Stomach (tissue), 4 donors: ENCODE measurements around the gene ZFP64.

Experiments
- CTCF ChIP-seq, 7 experiments: fragments of 450-650 bp in 4 of 7; fragments of 200-600 bp in 3 of 7; sonication (generic) in 3 of 7; IDR thresholded peaks; one replicate each; pipeline ENCODE4 v1.5.1; 2016 to 2019; ENCODE audit warnings: antibody characterized with exemption in 7 of 7, control low read depth in 2 of 7, mild to moderate bottlenecking in 1 of 7
- POLR2A ChIP-seq, 4 donors: fragments of 450-650 bp; IDR thresholded peaks; one replicate each; pipeline ENCODE4 v1.6.1; 2016; ENCODE audit warnings: antibody characterized with exemption in 4 of 4, control low read depth in 2 of 4, mild to moderate bottlenecking in 1 of 4, moderate library complexity in 1 of 4
- POLR2AphosphoS5 ChIP-seq, 3 donors: sonication (generic); formaldehyde crosslinking; IDR thresholded peaks; one replicate each; pipeline ENCODE4 v1.6.1; 2016; ENCODE audit warnings: antibody characterized with exemption in 3 of 3

DNA sequence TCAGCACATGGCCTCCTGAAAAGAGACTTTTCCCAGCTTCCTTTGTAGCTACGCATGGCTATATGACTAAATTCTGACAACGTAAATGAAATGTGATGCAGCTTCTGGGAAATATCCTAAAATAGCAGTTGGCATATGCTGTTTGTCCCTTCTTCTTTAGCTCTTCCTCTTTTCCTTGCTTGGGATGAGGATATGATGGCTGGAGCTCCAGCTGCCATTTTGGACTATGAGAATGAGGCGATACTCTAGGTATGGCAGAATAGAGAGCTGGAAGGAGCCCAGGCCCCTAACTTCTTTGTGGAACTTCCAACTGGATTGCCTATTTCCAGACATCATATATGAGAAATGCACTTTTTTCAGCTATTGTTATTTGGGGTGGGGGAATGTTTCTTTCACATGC is 5.3 kb upstream of the ZFP64 start:
- TF ChIP-seq POLR2A (IDR thresholded peaks at IDR 0.05) (no peak), CTCF (IDR thresholded peaks at IDR 0.05) (no peak), POLR2AphosphoS5 (IDR thresholded peaks at IDR 0.05) (no peak)
